BE2C (cell line): ENCODE data around the gene FAAH2.
"Not testable (repeated sequence)": the region's sequence is repeated elsewhere in the genome, so short reads cannot be mapped to it uniquely, and the experiment has no call there.

Experiments
- DNase-seq: peaks from one replicate; pipeline ENCODE4 v3.0.0-alpha.2; 2020
- H3K27me3 ChIP-seq: fragments of 250-450 bp; sonication (Bioruptor Pico); 2 replicates; pipeline ENCODE4 v1.5.1; 2020; ENCODE audit warnings: mild to moderate bottlenecking
- H3K36me3 ChIP-seq: fragments of 250-450 bp; sonication (Bioruptor Pico); 2 replicates; pipeline ENCODE4 v1.5.1; 2020; ENCODE audit warnings: mild to moderate bottlenecking
- H3K4me1 ChIP-seq: fragments of 250-450 bp; sonication (Bioruptor Pico); 2 replicates; pipeline ENCODE4 v1.5.1; 2020
- H3K4me3 ChIP-seq: 2 replicates; pipeline ENCODE4 v1.5.1; 2011; ENCODE audit warnings: low read depth, low read length
- H3K9me3 ChIP-seq: fragments of 250-450 bp; sonication (Bioruptor Pico); 2 replicates; pipeline ENCODE4 v1.5.1; 2020
- TF ChIP-seq, protein P1 (sequence below): IDR thresholded peaks from 2 replicates; pipeline ENCODE4 v1.5.1; 2012; ENCODE audit warnings: mild to moderate bottlenecking, low read depth, low read length

FAAH2 gene

GRCh38 chrX:57267308-57267707 is 19.2 kb upstream of the FAAH2 start:
- Histone ChIP-seq H3K36me3 (no peaks in the 10 kb centered on the region), H3K4me1 (no peaks in the 10 kb centered on the region), H3K9me3 (no peaks in the 10 kb centered on the region), H3K4me3 (no peak overlapping the region), H3K27me3 (no peaks in the 10 kb centered on the region)
- TF ChIP-seq, protein P1, sequence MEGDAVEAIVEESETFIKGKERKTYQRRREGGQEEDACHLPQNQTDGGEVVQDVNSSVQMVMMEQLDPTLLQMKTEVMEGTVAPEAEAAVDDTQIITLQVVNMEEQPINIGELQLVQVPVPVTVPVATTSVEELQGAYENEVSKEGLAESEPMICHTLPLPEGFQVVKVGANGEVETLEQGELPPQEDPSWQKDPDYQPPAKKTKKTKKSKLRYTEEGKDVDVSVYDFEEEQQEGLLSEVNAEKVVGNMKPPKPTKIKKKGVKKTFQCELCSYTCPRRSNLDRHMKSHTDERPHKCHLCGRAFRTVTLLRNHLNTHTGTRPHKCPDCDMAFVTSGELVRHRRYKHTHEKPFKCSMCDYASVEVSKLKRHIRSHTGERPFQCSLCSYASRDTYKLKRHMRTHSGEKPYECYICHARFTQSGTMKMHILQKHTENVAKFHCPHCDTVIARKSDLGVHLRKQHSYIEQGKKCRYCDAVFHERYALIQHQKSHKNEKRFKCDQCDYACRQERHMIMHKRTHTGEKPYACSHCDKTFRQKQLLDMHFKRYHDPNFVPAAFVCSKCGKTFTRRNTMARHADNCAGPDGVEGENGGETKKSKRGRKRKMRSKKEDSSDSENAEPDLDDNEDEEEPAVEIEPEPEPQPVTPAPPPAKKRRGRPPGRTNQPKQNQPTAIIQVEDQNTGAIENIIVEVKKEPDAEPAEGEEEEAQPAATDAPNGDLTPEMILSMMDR = no peak
- DNase-seq = no peak

DNA sequence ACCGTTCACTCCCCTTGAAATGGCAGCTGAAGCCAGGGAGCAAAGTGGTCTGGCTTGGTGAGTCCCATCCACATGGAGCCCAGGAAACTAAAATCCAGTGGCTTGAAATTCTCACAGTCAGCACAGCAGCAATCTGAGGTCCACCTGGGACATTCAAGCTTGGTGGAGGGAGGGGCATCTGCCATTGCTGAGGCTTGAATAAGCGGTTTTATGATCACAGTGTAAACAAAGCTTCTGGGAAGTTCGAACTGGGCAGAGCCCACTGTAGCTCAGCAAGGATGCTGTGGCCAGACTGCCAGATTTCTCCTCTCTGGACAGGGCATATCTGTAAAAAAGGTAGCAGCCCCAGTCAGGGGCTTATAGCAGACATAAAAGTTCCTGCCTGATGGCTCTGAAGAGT is 15.5 kb upstream of the FAAH2 start:
- Histone ChIP-seq H3K4me3 (no peak overlapping the region), H3K9me3 (no peaks in the 10 kb centered on the region), H3K36me3 (no peaks in the 10 kb centered on the region), H3K4me1 (no peaks in the 10 kb centered on the region), H3K27me3 (no peaks in the 10 kb centered on the region)
- no peak for DNase-seq
- TF ChIP-seq, protein P1 = no peak

GRCh38 chrX:57282568-57282967 is 3.9 kb upstream of the FAAH2 start:
- TF ChIP-seq, protein P1 = no peak
- DNase-seq = no peak
- Histone ChIP-seq H3K4me3 (no peak overlapping the region), H3K36me3 (no peaks in the 10 kb centered on the region), H3K4me1 (no peaks in the 10 kb centered on the region), H3K9me3 (no peaks in the 10 kb centered on the region), H3K27me3 (no peaks in the 10 kb centered on the region)

- no peak for DNase-seq
- Histone ChIP-seq H3K27me3 (no peaks in the 10 kb centered on the region), H3K36me3 (no peaks in the 10 kb centered on the region), H3K4me3 (no peak overlapping the region), H3K9me3 (no peaks in the 10 kb centered on the region), H3K4me1 (no peaks in the 10 kb centered on the region)
- TF ChIP-seq, protein P1 = no peak
Measured at GRCh38 chrX:57285001-57285400, 1.5 kb upstream of the FAAH2 start.

DNA sequence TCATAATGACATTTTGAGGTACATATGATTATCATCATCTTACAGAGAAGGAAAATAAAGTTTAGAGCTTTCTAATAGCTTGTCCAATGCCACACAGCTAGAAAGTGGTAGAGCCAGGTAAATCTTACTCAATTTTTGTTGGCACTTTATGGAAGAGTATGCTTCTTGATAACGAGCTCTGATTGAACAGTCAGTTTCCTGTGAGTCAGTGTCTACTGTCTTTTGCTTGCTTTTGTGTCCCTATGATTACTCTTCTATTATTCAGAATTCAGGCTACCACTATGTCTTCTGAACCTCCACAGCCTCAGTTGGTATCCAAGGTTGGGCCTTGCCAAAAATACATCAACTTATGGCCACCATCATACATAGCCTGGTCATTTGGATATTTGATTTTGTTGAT is 2.6 kb downstream of the FAAH2 start:
- H3K4me3 ChIP-seq = no peak overlapping the region
- no peaks in the 10 kb centered on the region for H3K27me3 ChIP-seq
- H3K9me3 ChIP-seq = no peaks in the 10 kb centered on the region
- H3K4me1 ChIP-seq = no peaks in the 10 kb centered on the region
- H3K36me3 ChIP-seq = no peaks in the 10 kb centered on the region
- TF ChIP-seq, protein P1 = no peak
- DNase-seq = no peak

GRCh38 chrX:57294961-57295360 is 8.5 kb downstream of the FAAH2 start:
- no peaks in the 10 kb centered on the region for H3K4me1 ChIP-seq
- H3K4me3 ChIP-seq = no peak overlapping the region
- H3K36me3 ChIP-seq = no peaks in the 10 kb centered on the region
- H3K9me3 ChIP-seq = no peaks in the 10 kb centered on the region
- TF ChIP-seq, protein P1 = no peak
- H3K27me3 ChIP-seq = no peaks in the 10 kb centered on the region
- no peak for DNase-seq

- H3K36me3 ChIP-seq, H3K4me3 ChIP-seq, H3K4me1 ChIP-seq, H3K27me3 ChIP-seq, DNase-seq, H3K9me3 ChIP-seq: not testable (repeated sequence)
Measured at GRCh38 chrX:57295679-57296078, 9.2 kb downstream of the FAAH2 start.
